GM13977 (cell line): ENCODE results near the gene ME3.

Experiments used
- DNase-seq: peaks from one replicate; pipeline ENCODE4 v3.0.0; 2012; ENCODE audit warnings: low spot score
- in situ Hi-C: fragments of 300-500 bp; cut with MboI; formaldehyde crosslinking; loops from one replicate; pipeline ENCODE4 v1.12.0; 2022; ENCODE audit warnings: low sequenced_read_pairs, low pct_unique_long_range_greater_than_20kb, mixed read lengths, inconsistent platforms; ENCODE audit not compliant: unreplicated experiment
- TF ChIP-seq, protein P1 (sequence below): IDR thresholded peaks from 2 replicates; pipeline ENCODE4 v1.5.1; 2012; ENCODE audit warnings: mild to moderate bottlenecking, control low read depth; ENCODE audit not compliant: insufficient read depth; ENCODE audit errors: extremely low read depth, missing control alignments

ME3 gene

DNA sequence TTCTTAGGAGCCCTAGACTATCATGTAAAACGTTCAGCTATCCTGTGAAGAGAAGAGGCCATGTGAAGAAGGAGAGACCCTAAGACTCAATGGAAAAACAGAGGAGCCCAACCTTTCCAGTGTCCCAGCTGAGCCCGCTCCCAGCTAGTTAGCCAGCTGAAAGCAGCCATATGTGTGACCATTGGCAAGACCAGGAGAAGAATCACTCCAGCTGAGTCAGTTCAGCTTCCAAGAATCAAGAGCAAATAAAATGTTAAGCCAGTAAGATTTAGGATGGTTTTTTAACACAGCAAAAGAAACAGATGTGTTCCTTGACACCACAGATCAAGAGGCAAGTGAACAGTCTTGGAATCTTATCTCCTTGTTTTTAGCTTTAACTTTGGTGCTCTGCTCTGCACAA lies 189.7 kb downstream of the ME3 start:
- no peak for DNase-seq
- TF ChIP-seq, protein P1, sequence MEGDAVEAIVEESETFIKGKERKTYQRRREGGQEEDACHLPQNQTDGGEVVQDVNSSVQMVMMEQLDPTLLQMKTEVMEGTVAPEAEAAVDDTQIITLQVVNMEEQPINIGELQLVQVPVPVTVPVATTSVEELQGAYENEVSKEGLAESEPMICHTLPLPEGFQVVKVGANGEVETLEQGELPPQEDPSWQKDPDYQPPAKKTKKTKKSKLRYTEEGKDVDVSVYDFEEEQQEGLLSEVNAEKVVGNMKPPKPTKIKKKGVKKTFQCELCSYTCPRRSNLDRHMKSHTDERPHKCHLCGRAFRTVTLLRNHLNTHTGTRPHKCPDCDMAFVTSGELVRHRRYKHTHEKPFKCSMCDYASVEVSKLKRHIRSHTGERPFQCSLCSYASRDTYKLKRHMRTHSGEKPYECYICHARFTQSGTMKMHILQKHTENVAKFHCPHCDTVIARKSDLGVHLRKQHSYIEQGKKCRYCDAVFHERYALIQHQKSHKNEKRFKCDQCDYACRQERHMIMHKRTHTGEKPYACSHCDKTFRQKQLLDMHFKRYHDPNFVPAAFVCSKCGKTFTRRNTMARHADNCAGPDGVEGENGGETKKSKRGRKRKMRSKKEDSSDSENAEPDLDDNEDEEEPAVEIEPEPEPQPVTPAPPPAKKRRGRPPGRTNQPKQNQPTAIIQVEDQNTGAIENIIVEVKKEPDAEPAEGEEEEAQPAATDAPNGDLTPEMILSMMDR: no peak
- in situ Hi-C loops: no loop called here

DNA sequence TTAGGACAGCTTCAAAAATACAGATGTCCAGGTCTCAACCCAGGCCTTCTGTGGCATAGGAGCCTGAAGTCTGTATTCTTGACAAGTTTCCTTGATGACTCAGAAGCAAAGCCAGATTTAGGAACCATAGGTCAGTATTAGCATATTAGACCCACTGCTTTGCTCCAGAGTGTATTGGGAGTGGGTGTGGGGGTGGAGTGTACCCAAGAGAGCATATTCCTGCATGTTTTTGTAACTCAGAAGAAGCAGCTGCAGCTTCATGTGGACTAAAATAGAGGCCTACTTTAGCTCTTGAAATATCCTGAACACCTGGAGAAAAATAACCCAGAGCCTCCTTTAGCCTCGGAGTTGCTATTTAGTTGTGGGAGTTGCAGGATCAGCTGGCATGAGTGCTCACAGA lies 191.0 kb downstream of the ME3 start:
- in situ Hi-C loops: no loop called here
- TF ChIP-seq, protein P1: no peak
- DNase-seq: no peak

DNA sequence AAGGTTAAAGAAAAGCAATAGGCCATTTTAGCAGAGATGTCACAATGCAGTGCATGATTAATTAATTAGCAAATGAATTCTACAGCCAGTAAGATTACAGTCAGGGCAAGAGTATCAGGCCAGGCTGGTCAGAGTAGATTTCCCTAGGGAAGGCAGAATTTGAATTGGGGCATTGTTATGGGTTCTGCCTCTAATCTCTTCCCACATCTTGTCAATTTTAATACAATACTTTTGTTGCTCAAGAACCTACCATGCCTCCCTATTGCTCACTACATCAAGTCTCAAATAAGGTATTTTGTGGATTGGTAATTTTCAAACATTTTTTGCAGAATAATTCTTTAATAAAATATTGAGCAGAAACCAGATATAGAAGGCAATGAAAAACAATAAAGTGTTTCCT lies 194.1 kb downstream of the ME3 start:
- no peak for DNase-seq
- in situ Hi-C loops: no loop called here
- TF ChIP-seq, protein P1: no peak

DNA sequence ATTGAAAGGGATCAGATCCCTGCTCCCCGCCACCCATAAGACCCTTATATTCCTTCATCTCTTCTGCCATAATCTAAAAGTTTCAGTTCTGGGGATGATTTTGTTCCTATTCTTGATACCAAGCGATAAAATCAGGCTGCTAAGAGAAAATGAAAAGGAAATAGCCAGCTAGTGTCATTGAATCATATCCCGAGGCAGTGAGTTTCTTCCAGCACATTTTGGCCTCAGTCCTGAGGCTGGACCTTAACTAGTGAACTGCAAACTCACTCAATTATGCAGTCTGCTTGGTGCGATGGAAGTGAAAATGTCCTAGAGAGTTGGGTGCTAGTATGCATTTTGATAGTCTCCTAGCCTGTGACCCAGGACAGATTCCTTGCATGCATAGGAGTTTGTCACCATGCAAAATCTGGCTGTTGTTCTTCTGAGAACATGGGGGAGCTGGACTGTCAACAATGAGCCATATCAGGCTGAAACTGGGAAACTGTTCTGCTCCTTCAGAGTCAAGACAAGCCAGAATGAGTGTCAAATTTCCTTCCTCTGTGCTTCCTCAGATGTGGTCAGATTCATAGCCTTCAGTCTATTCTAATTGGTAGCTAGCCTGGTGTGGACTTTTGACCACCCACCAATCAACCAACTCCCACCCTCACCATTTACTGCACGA lies 194.8 kb downstream of the ME3 start:
- DNase-seq: no peak
- TF ChIP-seq, protein P1: no peak
- in situ Hi-C loops: no loop called here

DNA sequence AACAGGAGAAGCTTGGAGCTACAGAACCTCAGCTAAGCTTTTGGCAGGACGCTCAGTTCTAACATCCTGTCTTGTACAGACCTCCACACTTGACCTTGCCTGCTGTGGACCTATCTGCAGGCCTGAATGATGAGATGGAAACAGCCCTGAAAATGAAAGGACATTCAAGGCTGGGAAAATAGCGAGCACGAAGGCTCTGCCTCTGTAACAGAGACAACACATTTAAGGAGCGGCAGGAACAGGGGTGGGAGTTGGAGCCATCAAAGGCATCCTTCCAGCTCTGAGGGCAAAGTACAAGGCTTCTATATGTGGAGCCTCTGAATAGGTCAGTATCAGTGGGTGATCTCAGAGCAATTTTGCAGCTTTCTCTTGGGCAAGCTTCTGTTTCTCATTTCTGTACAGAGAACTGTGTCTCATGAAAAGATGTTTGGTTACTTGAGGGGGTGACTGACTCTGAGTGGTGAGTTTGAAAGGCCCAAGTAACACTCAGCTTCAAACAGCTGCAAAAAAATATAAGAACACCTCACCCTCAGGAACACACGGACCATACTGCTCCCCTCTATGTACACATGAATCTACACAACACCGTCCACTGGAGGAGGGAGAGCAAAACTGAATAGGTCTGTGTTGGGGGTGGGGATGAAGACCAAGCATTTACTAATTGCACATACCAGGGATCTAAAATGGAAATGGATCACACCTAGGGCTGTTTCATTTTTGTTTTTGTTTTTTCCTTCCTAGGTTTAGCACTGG lies 196.1 kb downstream of the ME3 start:
- DNase-seq: no peak
- TF ChIP-seq, protein P1: no peak
- in situ Hi-C loops: no loop called here

DNA sequence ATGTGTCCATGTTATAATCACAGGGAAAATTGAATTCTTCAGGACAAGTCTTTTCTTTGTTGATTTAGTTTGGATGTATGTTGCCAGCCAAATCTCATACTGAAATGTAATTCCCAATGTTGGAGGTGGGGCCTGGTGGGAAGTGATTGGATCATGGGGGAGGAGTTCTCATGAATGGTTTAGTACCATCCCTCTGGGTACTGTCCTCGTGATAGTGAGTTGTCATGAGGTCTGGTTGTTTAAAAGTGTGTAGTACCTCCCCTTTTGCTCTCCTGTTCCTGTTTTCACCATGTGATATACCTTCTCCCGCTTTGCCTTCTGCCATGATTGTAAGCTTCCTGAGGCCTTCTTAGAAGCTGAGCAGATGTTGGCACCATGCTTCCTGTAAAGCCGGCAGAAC lies 197.4 kb downstream of the ME3 start:
- in situ Hi-C loops: no loop called here
- DNase-seq: no peak
- TF ChIP-seq, protein P1: no peak
